IMR-90 (cell line): Measurements from ENCODE around the gene TIMELESS. TPM values are rescaled to one million over a fixed set of nuclear protein-coding genes. Genes with fewer than 3 reads are reported as not detected.

Experiments used
- ATAC-seq: fragments of 200-7000 bp; cut with Tn5 transposase; 2 replicates; pipeline ENCODE4 v1.9.1; 2020; ENCODE audit warnings: low read depth, mild to moderate bottlenecking, moderate library complexity
- BruUV-seq: library from RNA; stranded (reverse); fragments of 400-500 nt; replicated peaks from 2 replicates; lab custom pipeline; 2021; lab: Mats Ljungman, UMichigan
- CTCF ChIA-PET: fragments of 300-600 bp; formaldehyde crosslinking; extraction: SDS; loops from one replicate; lab custom pipeline; 2021; ENCODE audit warnings: antibody characterized with exemption; lab: Yijun Ruan, JAX
- POLR2A ChIA-PET: fragments of 300-600 bp; sonication (Branson Sonifier 250); formaldehyde crosslinking; loops from one replicate; lab custom pipeline; 2022; ENCODE audit warnings: antibody characterized with exemption; ENCODE audit not compliant: unreplicated experiment; lab: Charles Lee
- DNase-seq: peaks from one replicate; pipeline ENCODE4 v3.0.0; 2013
- H2AFZ ChIP-seq: replicated peaks from 2 replicates; pipeline ENCODE3; 2013; ENCODE audit warnings: low read length, mild to moderate bottlenecking; ENCODE audit not compliant: poor library complexity
- H2AK5ac ChIP-seq: 2 replicates; pipeline ENCODE4 v1.6.1; 2013; ENCODE audit warnings: low read depth, low read length, inconsistent platforms
- H2AK9ac ChIP-seq: replicated peaks from 2 replicates; pipeline ENCODE3; 2013; ENCODE audit warnings: mild to moderate bottlenecking, low read depth, low read length, moderate library complexity; ENCODE audit not compliant: poor library complexity
- H2BK120ac ChIP-seq: 2 replicates; pipeline ENCODE4 v1.6.1; 2013; ENCODE audit warnings: low read depth, low read length, inconsistent platforms
- H2BK15ac ChIP-seq: 3 replicates; pipeline ENCODE4 v1.6.1; 2013; ENCODE audit warnings: low read depth, low read length, inconsistent platforms
- H2BK20ac ChIP-seq: 2 replicates; pipeline ENCODE4 v1.6.1; 2013; ENCODE audit warnings: low read depth, mild to moderate bottlenecking, inconsistent platforms, low read length, moderate library complexity
- H2BK5ac ChIP-seq: 2 replicates; pipeline ENCODE4 v1.6.1; 2013; ENCODE audit warnings: mild to moderate bottlenecking, low read depth, low read length, inconsistent platforms; ENCODE audit not compliant: poor library complexity, severe bottlenecking
- H3K14ac ChIP-seq: replicated peaks from 2 replicates; pipeline ENCODE4 v1.6.1; 2013; ENCODE audit warnings: low read depth, low read length, inconsistent platforms
- H3K18ac ChIP-seq: 2 replicates; pipeline ENCODE4 v1.6.1; 2013; ENCODE audit warnings: low read depth, low read length, control low read depth
- H3K23ac ChIP-seq: 2 replicates; pipeline ENCODE4 v1.6.1; 2013; ENCODE audit warnings: low read depth, low read length, inconsistent platforms
- H3K27ac ChIP-seq: 2 replicates; pipeline ENCODE4 v1.5.1; 2013; ENCODE audit warnings: mild to moderate bottlenecking, control low read depth, low read length; ENCODE audit not compliant: insufficient read depth
- H3K27me3 ChIP-seq: 2 replicates; pipeline ENCODE4 v1.6.1; 2013; ENCODE audit warnings: low read length; ENCODE audit not compliant: control insufficient read depth, insufficient read depth
- H3K36me3 ChIP-seq: 2 replicates; pipeline ENCODE4 v1.6.1; 2013; ENCODE audit warnings: low read length, mixed read lengths; ENCODE audit not compliant: control insufficient read depth, insufficient read depth
- H3K4ac ChIP-seq: 2 replicates; pipeline ENCODE4 v1.6.1; 2013; ENCODE audit warnings: low read depth, low read length, inconsistent platforms
- H3K4me1 ChIP-seq: 2 replicates; pipeline ENCODE4 v1.6.1; 2013; ENCODE audit warnings: low read length, mixed read lengths; ENCODE audit not compliant: control insufficient read depth, insufficient read depth
- H3K4me2 ChIP-seq: 2 replicates; pipeline ENCODE4 v1.6.1; 2013; ENCODE audit warnings: low read depth, mild to moderate bottlenecking, control low read depth, low read length, moderate library complexity
- H3K4me3 ChIP-seq: 2 replicates; pipeline ENCODE4 v1.5.1; 2013; ENCODE audit warnings: low read depth, mild to moderate bottlenecking, control low read depth, low read length, moderate library complexity; ENCODE audit not compliant: insufficient read depth
- H3K56ac ChIP-seq: 2 replicates; pipeline ENCODE4 v1.6.1; 2013; ENCODE audit warnings: low read length, inconsistent platforms; ENCODE audit not compliant: insufficient read depth; ENCODE audit errors: extremely low read depth
- H3K79me1 ChIP-seq, 2 experiments: 2 replicates each; pipeline ENCODE4 v1.6.1; 2013; ENCODE audit warnings: low read length in 2 of 2, inconsistent platforms in 1 of 2, low read depth in 1 of 2
- H3K9ac ChIP-seq: 2 replicates; pipeline ENCODE4 v1.6.1; 2013; ENCODE audit warnings: low read depth, low read length, control low read depth
- H3K9me1 ChIP-seq: 2 replicates; pipeline ENCODE4 v1.6.1; 2013; ENCODE audit warnings: low read length, inconsistent platforms; ENCODE audit not compliant: insufficient read depth
- H3K9me3 ChIP-seq: 2 replicates; pipeline ENCODE4 v1.6.1; 2013; ENCODE audit warnings: low read length; ENCODE audit not compliant: control insufficient read depth, insufficient read depth
- H4K20me1 ChIP-seq: 2 replicates; pipeline ENCODE4 v1.6.1; 2013; ENCODE audit warnings: low read length, inconsistent platforms; ENCODE audit not compliant: insufficient read depth
- H4K5ac ChIP-seq: 2 replicates; pipeline ENCODE4 v1.6.1; 2013; ENCODE audit warnings: mild to moderate bottlenecking, low read depth, low read length, control low read depth
- H4K8ac ChIP-seq, 2 experiments: 2 replicates each; pipeline ENCODE4 v1.6.1; 2013; ENCODE audit warnings: low read depth in 2 of 2, low read length in 2 of 2, control low read depth in 1 of 2, inconsistent platforms in 1 of 2
- H4K91ac ChIP-seq: 2 replicates; pipeline ENCODE4 v1.6.1; 2013; ENCODE audit warnings: low read depth, low read length, inconsistent platforms; ENCODE audit not compliant: insufficient read depth
- BHLHE40 ChIP-seq: fragments of 150-350 bp; IDR thresholded peaks from 2 replicates; pipeline ENCODE4 v1.6.1; 2016; ENCODE audit warnings: mild to moderate bottlenecking, low read depth, low read length
- CHD1 ChIP-seq: IDR thresholded peaks from 2 replicates; pipeline ENCODE4 v1.6.1; 2012; ENCODE audit warnings: low read depth, low read length, improper control_type of control experiment
- FOS ChIP-seq: fragments of 150-350 bp; IDR thresholded peaks from 2 replicates; pipeline ENCODE4 v1.6.1; 2016; ENCODE audit warnings: low read depth, low read length
- MAFK ChIP-seq: IDR thresholded peaks from 2 replicates; pipeline ENCODE4 v1.6.1; 2012; ENCODE audit warnings: low read depth, low read length, improper control_type of control experiment
- MAZ ChIP-seq: IDR thresholded peaks from 2 replicates; pipeline ENCODE4 v1.6.1; 2012; ENCODE audit warnings: low read depth, mild to moderate bottlenecking, low read length, improper control_type of control experiment, moderate library complexity, borderline replicate concordance
- MXI1 ChIP-seq: IDR thresholded peaks from 2 replicates; pipeline ENCODE4 v1.6.1; 2012; ENCODE audit warnings: low read depth, mild to moderate bottlenecking, low read length, moderate library complexity, borderline replicate concordance
- NFE2L2 ChIP-seq: fragments of 150-350 bp; IDR thresholded peaks from 2 replicates; pipeline ENCODE4 v1.6.1; 2016; ENCODE audit warnings: low read depth, mild to moderate bottlenecking, low read length
- POLR2A ChIP-seq: IDR thresholded peaks from 2 replicates; pipeline ENCODE4 v1.6.1; 2012; ENCODE audit warnings: mild to moderate bottlenecking, low read depth, low read length
- RAD21 ChIP-seq: IDR thresholded peaks from 2 replicates; pipeline ENCODE4 v1.6.1; 2012; ENCODE audit warnings: low read length, improper control_type of control experiment
- RFX5 ChIP-seq: IDR thresholded peaks from 2 replicates; pipeline ENCODE4 v1.8.0; 2012; ENCODE audit warnings: low read depth, mild to moderate bottlenecking, low read length, moderate library complexity
- SMC3 ChIP-seq: fragments of 150-350 bp; IDR thresholded peaks from 2 replicates; pipeline ENCODE4 v1.6.1; 2016; ENCODE audit warnings: low read depth, mild to moderate bottlenecking, antibody characterized with exemption, low read length, moderate library complexity
- USF2 ChIP-seq: fragments of 150-350 bp; IDR thresholded peaks from 2 replicates; pipeline ENCODE4 v1.6.1; 2017; ENCODE audit warnings: mild to moderate bottlenecking, antibody characterized with exemption, low read length, low read depth
- WGBS, 2 experiments: methylation state at CpG; one replicate each; pipeline versions ENCODE4 v1.1.5 to v1.1.7; 2013; ENCODE audit warnings: missing lambda C conversion rate in 2 of 2; ENCODE audit not compliant: insufficient read length in 1 of 2; ENCODE audit errors: extremely low coverage in 2 of 2; 5-methylcytosine and 5-hydroxymethylcytosine counted together
- dilution Hi-C: fragments of 300-500 bp; cut with HindIII; formaldehyde crosslinking; loops from one replicate; pipeline ENCODE4 v1.14.3; 2018; ENCODE audit warnings: low sequenced_read_pairs; ENCODE audit not compliant: unreplicated experiment
- in situ Hi-C: fragments of 300-500 bp; cut with MboI; formaldehyde crosslinking; loops from 3 replicates; pipeline ENCODE4 v1.14.3; 2019; ENCODE audit warnings: low sequenced_read_pairs, inconsistent platforms, mixed read lengths
- intact Hi-C: fragments of 100-400 bp; cut with micrococcal nuclease; formaldehyde crosslinking; loops from 2 replicates; pipeline ENCODE4 v1.10.0; 2022
- polyA plus RNA-seq, 3 experiments: library from polyadenylated mRNA; depleted of rRNA; stranded (reverse); fragments of >200 nt; gene quantifications; 2 replicates each; pipeline ENCODE4 v1.2.3, GENCODE V29; 2012; ENCODE audit warnings: low replicate concordance in 1 of 3
- total RNA-seq: library from RNA; depleted of rRNA; stranded (reverse); fragments of >200 nt; gene quantifications from 2 replicates; pipeline ENCODE4 v1.2.3, GENCODE V29; 2012
- TF ChIP-seq, protein P1 (sequence below): conservative IDR thresholded peaks from 2 replicates; pipeline ENCODE4 v1.5.1; 2012; ENCODE audit warnings: mild to moderate bottlenecking, low read depth, low read length, improper control_type of control experiment
- TF ChIP-seq, protein P2 (sequence below): fragments of 150-350 bp; IDR thresholded peaks from 2 replicates; pipeline ENCODE4 v1.6.1; 2016; ENCODE audit warnings: low read depth, mild to moderate bottlenecking, low read length, moderate library complexity, borderline replicate concordance

Gene TIMELESS
- total and polyA plus RNA-seq, 2 of the 4 experiments (the other 2 are of a cell fraction) = 7.3 to 10.4 TPM

DNA sequence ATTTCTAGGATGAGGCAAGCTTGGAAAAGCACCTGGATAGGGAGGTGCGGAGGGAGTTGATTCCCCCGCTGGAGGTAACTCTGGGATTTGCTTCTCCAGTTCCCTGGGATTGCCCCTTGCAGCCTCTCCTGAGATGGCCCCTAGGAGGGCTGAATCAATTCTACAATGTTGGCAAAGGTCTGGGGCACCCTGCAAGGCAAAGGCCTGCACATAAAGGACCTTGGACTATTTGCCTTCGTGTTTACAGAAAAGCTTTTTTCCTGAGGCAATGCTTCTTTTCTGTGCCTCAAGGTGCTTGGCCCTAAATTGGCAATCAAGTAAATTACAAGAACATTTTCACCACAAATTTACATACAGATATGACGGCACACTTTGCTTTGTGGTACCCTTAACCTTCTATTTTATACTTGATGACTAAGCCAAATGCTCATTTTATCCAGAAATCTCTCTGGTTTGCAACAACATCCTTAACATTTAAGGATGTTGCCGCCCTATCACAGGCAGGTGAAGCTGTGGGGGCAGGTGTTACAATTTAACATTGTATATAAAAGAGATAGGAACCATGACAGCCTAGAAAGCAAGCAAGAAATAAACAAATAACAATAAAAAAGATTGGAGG, 40.3 kb downstream of the TIMELESS start:
- intact Hi-C loops = no loop called here

More for the DNA sequence above, 40.3 kb downstream of the TIMELESS start:
- no peak for ATAC-seq
- Histone ChIP-seq H3K23ac (no peak overlapping the region), H4K91ac (no peak overlapping the region), H3K9me1 (no peaks in the 10 kb centered on the region), H3K4me1 (no peaks in the 10 kb centered on the region), H3K56ac (no peak overlapping the region), H3K79me1 (no peaks in the 10 kb centered on the region), H2BK120ac (no peak overlapping the region), H2BK5ac (no peak overlapping the region), H3K9me3 (no peaks in the 10 kb centered on the region), H3K4me2 (no peak overlapping the region), H3K27me3 (no peaks in the 10 kb centered on the region; the same call in none of the 2 replicates), H3K4ac (no peak overlapping the region), H3K36me3 (no peaks in the 10 kb centered on the region), H2BK15ac (no peak overlapping the region), H2AK9ac (no peak overlapping the region), H4K8ac (no peak overlapping the region), H3K18ac (no peak overlapping the region), H2AK5ac (no peak overlapping the region), H2AFZ (no peak overlapping the region), H4K5ac (no peak overlapping the region), H3K14ac (no peak overlapping the region), H3K4me3 (no peak overlapping the region), H3K9ac (no peak overlapping the region), H4K20me1 (no peaks in the 10 kb centered on the region), H3K27ac (no peak overlapping the region), H2BK20ac (no peak overlapping the region)
- no peak for TF ChIP-seq RAD21
- TF ChIP-seq, protein P1, sequence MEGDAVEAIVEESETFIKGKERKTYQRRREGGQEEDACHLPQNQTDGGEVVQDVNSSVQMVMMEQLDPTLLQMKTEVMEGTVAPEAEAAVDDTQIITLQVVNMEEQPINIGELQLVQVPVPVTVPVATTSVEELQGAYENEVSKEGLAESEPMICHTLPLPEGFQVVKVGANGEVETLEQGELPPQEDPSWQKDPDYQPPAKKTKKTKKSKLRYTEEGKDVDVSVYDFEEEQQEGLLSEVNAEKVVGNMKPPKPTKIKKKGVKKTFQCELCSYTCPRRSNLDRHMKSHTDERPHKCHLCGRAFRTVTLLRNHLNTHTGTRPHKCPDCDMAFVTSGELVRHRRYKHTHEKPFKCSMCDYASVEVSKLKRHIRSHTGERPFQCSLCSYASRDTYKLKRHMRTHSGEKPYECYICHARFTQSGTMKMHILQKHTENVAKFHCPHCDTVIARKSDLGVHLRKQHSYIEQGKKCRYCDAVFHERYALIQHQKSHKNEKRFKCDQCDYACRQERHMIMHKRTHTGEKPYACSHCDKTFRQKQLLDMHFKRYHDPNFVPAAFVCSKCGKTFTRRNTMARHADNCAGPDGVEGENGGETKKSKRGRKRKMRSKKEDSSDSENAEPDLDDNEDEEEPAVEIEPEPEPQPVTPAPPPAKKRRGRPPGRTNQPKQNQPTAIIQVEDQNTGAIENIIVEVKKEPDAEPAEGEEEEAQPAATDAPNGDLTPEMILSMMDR = no peak
- TF ChIP-seq MAFK = no peak
- TF ChIP-seq SMC3 = no peak
- TF ChIP-seq POLR2A = no peak
- no peak for TF ChIP-seq RFX5
- TF ChIP-seq, protein P2, sequence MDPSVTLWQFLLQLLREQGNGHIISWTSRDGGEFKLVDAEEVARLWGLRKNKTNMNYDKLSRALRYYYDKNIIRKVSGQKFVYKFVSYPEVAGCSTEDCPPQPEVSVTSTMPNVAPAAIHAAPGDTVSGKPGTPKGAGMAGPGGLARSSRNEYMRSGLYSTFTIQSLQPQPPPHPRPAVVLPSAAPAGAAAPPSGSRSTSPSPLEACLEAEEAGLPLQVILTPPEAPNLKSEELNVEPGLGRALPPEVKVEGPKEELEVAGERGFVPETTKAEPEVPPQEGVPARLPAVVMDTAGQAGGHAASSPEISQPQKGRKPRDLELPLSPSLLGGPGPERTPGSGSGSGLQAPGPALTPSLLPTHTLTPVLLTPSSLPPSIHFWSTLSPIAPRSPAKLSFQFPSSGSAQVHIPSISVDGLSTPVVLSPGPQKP = no peak
- no peak for TF ChIP-seq BHLHE40
- no peak for TF ChIP-seq USF2
- TF ChIP-seq FOS = no peak
- TF ChIP-seq MAZ = no peak
- TF ChIP-seq MXI1 = no peak
- no peak for TF ChIP-seq CHD1
- no peak for TF ChIP-seq NFE2L2
- dilution Hi-C loops (no loop called here), in situ Hi-C loops (no loop called here)
- POLR2A ChIA-PET = no interaction called here
- no TSS peak for BruUV-seq
- CTCF ChIA-PET = no interaction called here
- 80% methylated on average over 1 of the region's 5 CpGs; no CpG with 5 or more reads in 1 of the 2 experiments for WGBS, 2 experiments
- no peak for DNase-seq
